Ectodermal cell (in vitro differentiated cells): Measurements from ENCODE around the gene ARHGEF6.

Experiments
- H3K27ac ChIP-seq: 2 replicates; pipeline ENCODE4 v1.7.0; 2013; ENCODE audit warnings: mild to moderate bottlenecking, low read depth, low read length; ENCODE audit not compliant: insufficient read depth, poor library complexity, severe bottlenecking
- H3K27me3 ChIP-seq: 2 replicates; pipeline ENCODE4 v1.7.0; 2013; ENCODE audit warnings: mild to moderate bottlenecking, low read length; ENCODE audit not compliant: insufficient read depth, control insufficient read depth, poor library complexity, severe bottlenecking
- H3K36me3 ChIP-seq: one replicate; pipeline ENCODE4 v1.7.0; 2013; ENCODE audit warnings: low read length; ENCODE audit not compliant: control insufficient read depth, insufficient read depth
- H3K4me1 ChIP-seq: one replicate; pipeline ENCODE4 v1.7.0; 2013; ENCODE audit warnings: low read length; ENCODE audit not compliant: control insufficient read depth, insufficient read depth
- H3K4me3 ChIP-seq: 2 replicates; pipeline ENCODE4 v1.7.0; 2013; ENCODE audit warnings: low read depth, low read length, control low read depth; ENCODE audit not compliant: insufficient read depth
- H3K9me3 ChIP-seq: 2 replicates; pipeline ENCODE4 v1.7.0; 2013; ENCODE audit warnings: mild to moderate bottlenecking, low read length, moderate library complexity; ENCODE audit not compliant: control insufficient read depth
- WGBS, 2 experiments: methylation state at CpG; one replicate each; pipeline ENCODE4 v1.1.7; 2013; ENCODE audit warnings: missing lambda C conversion rate in 2 of 2; 5-methylcytosine and 5-hydroxymethylcytosine counted together

Gene ARHGEF6

GRCh38 chrX:136731798-136732197, 48.9 kb downstream of the ARHGEF6 start:
- Histone ChIP-seq H3K9me3 (no peaks in the 10 kb centered on the region), H3K27me3 (no peaks in the 10 kb centered on the region), H3K27ac (no peak overlapping the region), H3K4me3 (no peak overlapping the region), H3K36me3 (no peaks in the 10 kb centered on the region), H3K4me1 (no peaks in the 10 kb centered on the region)
- 87 to 90% methylated on average over 2 of the region's 3 CpGs for whole genome bisulfite sequencing, 2 experiments

GRCh38 chrX:136731207-136731782, 49.4 kb downstream of the ARHGEF6 start:
- 92 to 93% methylated on average over 3 of the region's 5 CpGs for WGBS, 2 experiments
- Histone ChIP-seq H3K9me3 (no peaks in the 10 kb centered on the region), H3K4me1 (no peaks in the 10 kb centered on the region)

GRCh38 chrX:136728393-136728792, 52.3 kb downstream of the ARHGEF6 start:
- Histone ChIP-seq H3K36me3 (no peaks in the 10 kb centered on the region), H3K27me3 (no peaks in the 10 kb centered on the region), H3K4me3 (no peak overlapping the region), H3K4me1 (no peaks in the 10 kb centered on the region), H3K9me3 (no peaks in the 10 kb centered on the region), H3K27ac (no peak overlapping the region)
- WGBS, 2 experiments: no CpG with 5 or more reads among the region's 1 CpG

More at GRCh38 chrX:136731207-136731782, 49.4 kb downstream of the ARHGEF6 start:
- H3K4me3 ChIP-seq: no peak overlapping the region
- H3K36me3 ChIP-seq: no peaks in the 10 kb centered on the region
- no peak overlapping the region for H3K27ac ChIP-seq
- H3K27me3 ChIP-seq: no peaks in the 10 kb centered on the region

GRCh38 chrX:136725441-136726104, 55.2 kb downstream of the ARHGEF6 start:
- H3K4me1 ChIP-seq: no peaks in the 10 kb centered on the region
- no peak overlapping the region for H3K27ac ChIP-seq
- H3K36me3 ChIP-seq: no peaks in the 10 kb centered on the region
- no peaks in the 10 kb centered on the region for H3K9me3 ChIP-seq
- H3K27me3 ChIP-seq: no peaks in the 10 kb centered on the region
- H3K4me3 ChIP-seq: no peak overlapping the region

- H3K4me1 ChIP-seq: no peaks in the 10 kb centered on the region
- 100% methylated on average over 1 to 2 of the region's 2 CpGs for WGBS, 2 experiments
Observed at GRCh38 chrX:136718091-136718490, 62.6 kb downstream of the ARHGEF6 start.

GRCh38 chrX:136714626-136715599, 65.8 kb downstream of the ARHGEF6 start:
- Histone ChIP-seq H3K27me3 (no peaks in the 10 kb centered on the region), H3K4me3 (no peak overlapping the region), H3K9me3 (no peaks in the 10 kb centered on the region), H3K36me3 (no peaks in the 10 kb centered on the region), H3K4me1 (no peaks in the 10 kb centered on the region), H3K27ac (no peak overlapping the region)
- WGBS, 2 experiments: 97 to 98% methylated on average over 3 of the region's 6 CpGs

More at GRCh38 chrX:136718091-136718490, 62.6 kb downstream of the ARHGEF6 start:
- no peak overlapping the region for H3K4me3 ChIP-seq
- no peaks in the 10 kb centered on the region for H3K36me3 ChIP-seq
- no peaks in the 10 kb centered on the region for H3K9me3 ChIP-seq
- no peak overlapping the region for H3K27ac ChIP-seq
- H3K27me3 ChIP-seq: no peaks in the 10 kb centered on the region

GRCh38 chrX:136712650-136713310, 68.0 kb downstream of the ARHGEF6 start:
- no peaks in the 10 kb centered on the region for H3K27me3 ChIP-seq
- H3K4me3 ChIP-seq: no peak overlapping the region
- no peaks in the 10 kb centered on the region for H3K9me3 ChIP-seq
- no peak overlapping the region for H3K27ac ChIP-seq
- H3K4me1 ChIP-seq: no peaks in the 10 kb centered on the region
- H3K36me3 ChIP-seq: no peaks in the 10 kb centered on the region

- H3K4me3 ChIP-seq: no peak overlapping the region
- H3K4me1 ChIP-seq: no peaks in the 10 kb centered on the region
- no peaks in the 10 kb centered on the region for H3K9me3 ChIP-seq
- no peaks in the 10 kb centered on the region for H3K27me3 ChIP-seq
- no peak overlapping the region for H3K27ac ChIP-seq
- H3K36me3 ChIP-seq: no peaks in the 10 kb centered on the region
- 57 to 69% methylated on average over 1 of the region's 1 CpG for WGBS, 2 experiments
Observed at GRCh38 chrX:136711147-136711546, 69.6 kb downstream of the ARHGEF6 start.

GRCh38 chrX:136710325-136710951, 70.3 kb downstream of the ARHGEF6 start:
- Histone ChIP-seq H3K36me3 (no peaks in the 10 kb centered on the region), H3K9me3 (no peaks in the 10 kb centered on the region), H3K27me3 (no peaks in the 10 kb centered on the region), H3K27ac (no peak overlapping the region), H3K4me3 (no peak overlapping the region), H3K4me1 (no peaks in the 10 kb centered on the region)
- WGBS, 2 experiments: 56 to 91% methylated on average over 1 to 2 of the region's 2 CpGs
